Psoas muscle (tissue), 8 donors: ENCODE measurements around the gene TNNT1. TPM values are rescaled to one million over a fixed set of nuclear protein-coding genes. Genes with fewer than 3 reads are reported as not detected.

Source experiments
- ATAC-seq, 4 donors: fragments of 200-7000 bp; cut with Tn5 transposase; one replicate each; pipeline ENCODE4 v1.9.1; 2020; ENCODE audit warnings: moderate library complexity in 3 of 4, mild to moderate bottlenecking in 2 of 4
- DNase-seq, 2 donors: peaks; one replicate each; pipeline ENCODE4 v3.0.0-alpha.2; 2020
- H3K27ac ChIP-seq: fragments of 200-600 bp; one replicate; pipeline ENCODE4 v1.8.0; 2022
- H3K27me3 ChIP-seq, 3 donors: fragments of 200-600 bp in 1 of 3; one replicate each; pipeline versions ENCODE4 v1.6.1 to v1.8.0; 2013 to 2022; ENCODE audit warnings: low read length in 2 of 3, mild to moderate bottlenecking in 2 of 3, moderate library complexity in 1 of 3; ENCODE audit not compliant: insufficient read depth in 3 of 3
- H3K36me3 ChIP-seq, 2 donors: fragments of 200-600 bp in 1 of 2; one replicate each; pipeline versions ENCODE4 v1.6.1 to v1.8.0; 2013 to 2022; ENCODE audit warnings: low read depth in 1 of 2, mild to moderate bottlenecking in 1 of 2, moderate library complexity in 1 of 2; ENCODE audit not compliant: insufficient read depth in 1 of 2
- H3K4me1 ChIP-seq: fragments of 200-600 bp; one replicate; pipeline ENCODE4 v1.8.0; 2022
- H3K4me3 ChIP-seq: fragments of 200-600 bp; one replicate; pipeline ENCODE4 v1.8.0; 2022; ENCODE audit warnings: mild to moderate bottlenecking
- H3K9me3 ChIP-seq: fragments of 200-600 bp; one replicate; pipeline ENCODE4 v1.8.0; 2022
- CTCF ChIP-seq: fragments of 200-600 bp; IDR thresholded peaks from one replicate; pipeline ENCODE4 v1.8.0; 2022; ENCODE audit warnings: antibody characterized with exemption
- WGBS, 3 donors: extraction: QIAGEN DNeasy Blood & Tissue Kit; methylation state at CpG; one replicate each; pipeline versions ENCODE4 v1.1.6 to v1.1.7; 2013; 5-methylcytosine and 5-hydroxymethylcytosine counted together
- intact Hi-C, 2 donors: fragments of 100-400 bp; cut with DNase I; formaldehyde crosslinking; loops; one replicate each; pipeline versions ENCODE4 v1.11.0 to v1.14.2; 2022
- polyA plus RNA-seq, 3 donors: library from polyadenylated mRNA; stranded (reverse); fragments of 200-250 nt; gene quantifications; one replicate each; pipeline ENCODE4 v1.2.3, GENCODE V29; 2013
- total RNA-seq, 4 donors: library from RNA; stranded (reverse); fragmentation: NEBNext Ultra II Directional in 2 of 4; extraction: Animal tissue kit (Norgen Biotek cat#: 25700) in 2 of 4; gene quantifications; one replicate each; pipeline versions ENCODE4 v1.2.1 to v1.2.4, GENCODE V29; 2021 to 2023
- donor health status: healthy with polysubstance abuse.
- donor health status: DM: no; HTN: no; CAD: no; lungs with moderate emphysema.
- donor health status: Bipolar disorder and iron deficiency.
- donor health status: healthy.
- donor health status: DM: yes; HTN: yes; CAD: no.
- donor health status: DM: no; HTN: no; CAD: no.
- donor health status: DM: no; HTN: no; CAD: no.
- donor health status: DM: yes; HTN: yes; CAD: no.

TNNT1 gene
- total and polyA plus RNA-seq, 7 donors = 4,522 to 12,694 (median 9,346) TPM

GRCh38 chr19:55085923-55086715 is 62.9 kb downstream of the TNNT1 start:
- DNase-seq (no peak), ATAC-seq (peak in 1 of 4 donors; percentile 2)
- intact Hi-C loops = loop anchor here in 1 of 2 donors (2.0 kb wide), 1 partner anchor 75 kb away; no protein-coding TSS in a partner anchor
- 15 to 21% (median 16%) methylated on average over 31 to 35 of the region's 35 CpGs for WGBS, 3 donors
- Histone ChIP-seq H3K9me3 (no peaks in the 10 kb centered on the region), H3K27me3 (peaks cover 0 to 74% (median 34%) of the 10 kb centered on the region in 3 donors), H3K4me1 (peaks cover 30% of the 10 kb centered on the region), H3K4me3 (peak overlapping the region; percentile 68), H3K27ac (no peak overlapping the region), H3K36me3 (peaks cover 3 to 13% of the 10 kb centered on the region in 2 donors)
- TF ChIP-seq CTCF = no peak

GRCh38 chr19:55084416-55084815 is 64.6 kb downstream of the TNNT1 start:
- H3K36me3 ChIP-seq = no peaks in the 10 kb centered on the region
- intact Hi-C loops = no loop called here
- no peak overlapping the region for H3K4me3 ChIP-seq
- WGBS, 3 donors = 68 to 70% (median 70%) methylated on average over 9 to 10 of the region's 10 CpGs
- DNase-seq (no peak), ATAC-seq (no peak)
- peaks cover 0 to 91% (median 41%) of the 10 kb centered on the region in 3 donors for H3K27me3 ChIP-seq
- no peaks in the 10 kb centered on the region for H3K9me3 ChIP-seq
- no peak overlapping the region for H3K27ac ChIP-seq
- TF ChIP-seq CTCF = no peak
- H3K4me1 ChIP-seq = peaks cover 37% of the 10 kb centered on the region

GRCh38 chr19:55083004-55083850 is 65.8 kb downstream of the TNNT1 start:
- no peak overlapping the region for H3K27ac ChIP-seq
- DNase-seq (no peak), ATAC-seq (no peak)
- intact Hi-C loops = no loop called here
- H3K4me3 ChIP-seq = no peak overlapping the region
- TF ChIP-seq CTCF = no peak
- H3K9me3 ChIP-seq = no peaks in the 10 kb centered on the region
- peaks cover 0 to 95% (median 42%) of the 10 kb centered on the region in 3 donors for H3K27me3 ChIP-seq
- 28 to 34% (median 28%) methylated on average over 35 to 42 of the region's 42 CpGs for WGBS, 3 donors
- no peaks in the 10 kb centered on the region for H3K36me3 ChIP-seq
- peaks cover 34% of the 10 kb centered on the region for H3K4me1 ChIP-seq

Other genes starting within 250 kb of the TNNT1 start
- gene NCR1, start 243.1 kb downstream of the TNNT1 start, total RNA-seq = under 1 TPM in 2 of 4 donors, not detected in 2; 0.27 to 0.32 TPM
- not detected for gene NCR1, start 243.1 kb downstream of the TNNT1 start, polyA plus RNA-seq
- gene NLRP7, start 201.7 kb downstream of the TNNT1 start, total RNA-seq = not detected
- gene NLRP7, start 201.7 kb downstream of the TNNT1 start, polyA plus RNA-seq = not detected
- under 1 TPM in 2 of 4 donors, not detected in 2; 0.13 to 0.30 TPM for gene NLRP2, start 182.8 kb downstream of the TNNT1 start, total RNA-seq
- under 1 TPM; 0.03 to 0.15 (median 0.06) TPM for gene NLRP2, start 182.8 kb downstream of the TNNT1 start, polyA plus RNA-seq
- gene GP6, start 110.9 kb downstream of the TNNT1 start, total RNA-seq = under 1 TPM in 2 of 4 donors, not detected in 2; 0.18 to 0.28 TPM
- gene GP6, start 110.9 kb downstream of the TNNT1 start, polyA plus RNA-seq = under 1 TPM; 0.09 to 0.38 (median 0.10) TPM
- gene RDH13, start 86.1 kb downstream of the TNNT1 start, total RNA-seq = 10 to 100 TPM in 3 of 4 donors, 1 to 10 TPM in 1; 4.5 to 18.0 (median 12.9) TPM
- gene RDH13, start 86.1 kb downstream of the TNNT1 start, polyA plus RNA-seq = 10 to 100 TPM; 11.5 to 15.1 (median 13.1) TPM
- gene EPS8L1, start 73.3 kb downstream of the TNNT1 start, total RNA-seq = 1 to 10 TPM in 2 of 4 donors, under 1 TPM in 2; 0.53 to 2.5 (median 0.93) TPM
- 1 to 10 TPM in 2 of 3 donors, under 1 TPM in 1; 0.97 to 1.9 (median 1.4) TPM for gene EPS8L1, start 73.3 kb downstream of the TNNT1 start, polyA plus RNA-seq
- 10 to 100 TPM; 20.5 to 35.3 (median 24.8) TPM for gene PPP1R12C, start 31.6 kb downstream of the TNNT1 start, total RNA-seq
- gene PPP1R12C, start 31.6 kb downstream of the TNNT1 start, polyA plus RNA-seq = 10 to 100 TPM; 28.5 to 59.1 (median 44.4) TPM
- 10 to 100 TPM in 1 of 4 donors, 1 to 10 TPM in 3; 5.0 to 16.2 (median 7.4) TPM for gene TNNI3, start 8.5 kb upstream of the TNNT1 start, total RNA-seq
- 10 to 100 TPM; 13.4 to 17.4 (median 15.2) TPM for gene TNNI3, start 8.5 kb upstream of the TNNT1 start, polyA plus RNA-seq
- gene DNAAF3, start 17.4 kb upstream of the TNNT1 start, total RNA-seq = not detected
- under 1 TPM; 0.06 to 0.47 (median 0.34) TPM for gene DNAAF3, start 17.4 kb upstream of the TNNT1 start, polyA plus RNA-seq
- not detected for gene SYT5, start 31.1 kb upstream of the TNNT1 start, total RNA-seq
- under 1 TPM in 2 of 3 donors, not detected in 1; 0.03 to 0.13 TPM for gene SYT5, start 31.1 kb upstream of the TNNT1 start, polyA plus RNA-seq
- gene PTPRH, start 60.3 kb upstream of the TNNT1 start, total RNA-seq = under 1 TPM in 3 of 4 donors, not detected in 1; 0.15 to 0.18 (median 0.17) TPM
- gene PTPRH, start 60.3 kb upstream of the TNNT1 start, polyA plus RNA-seq = under 1 TPM; 0.04 to 0.12 (median 0.05) TPM
- gene TMEM86B, start 79.6 kb upstream of the TNNT1 start, total RNA-seq = 1 to 10 TPM; 2.0 to 2.4 (median 2.3) TPM
- 1 to 10 TPM in 2 of 3 donors, under 1 TPM in 1; 0.68 to 2.1 (median 1.2) TPM for gene TMEM86B, start 79.6 kb upstream of the TNNT1 start, polyA plus RNA-seq
- 10 to 100 TPM; 38.1 to 51.8 (median 43.9) TPM for gene PPP6R1, start 109.8 kb upstream of the TNNT1 start, total RNA-seq
- gene PPP6R1, start 109.8 kb upstream of the TNNT1 start, polyA plus RNA-seq = 10 to 100 TPM; 27.9 to 72.3 (median 50.0) TPM
- 10 to 100 TPM; 23.0 to 34.0 (median 28.6) TPM for gene HSPBP1, start 130.9 kb upstream of the TNNT1 start, total RNA-seq
- 10 to 100 TPM; 41.8 to 98.2 (median 65.6) TPM for gene HSPBP1, start 130.9 kb upstream of the TNNT1 start, polyA plus RNA-seq
- 1 to 10 TPM in 2 of 4 donors, under 1 TPM in 2; 0.77 to 1.1 (median 0.92) TPM for gene BRSK1, start 134.8 kb upstream of the TNNT1 start, total RNA-seq
- gene BRSK1, start 134.8 kb upstream of the TNNT1 start, polyA plus RNA-seq = under 1 TPM; 0.14 to 0.64 (median 0.53) TPM
- gene TMEM150B, start 176.1 kb upstream of the TNNT1 start, total RNA-seq = 1 to 10 TPM in 1 of 4 donors, under 1 TPM in 3; 0.38 to 1.1 (median 0.57) TPM
- under 1 TPM; 0.08 to 0.30 (median 0.23) TPM for gene TMEM150B, start 176.1 kb upstream of the TNNT1 start, polyA plus RNA-seq
- gene KMT5C, start 190.7 kb upstream of the TNNT1 start, total RNA-seq = 1 to 10 TPM; 3.9 to 5.7 (median 4.6) TPM
- gene KMT5C, start 190.7 kb upstream of the TNNT1 start, polyA plus RNA-seq = 1 to 10 TPM; 1.8 to 2.6 (median 2.4) TPM
- gene COX6B2, start 205.5 kb upstream of the TNNT1 start, total RNA-seq = not detected
- gene COX6B2, start 205.5 kb upstream of the TNNT1 start, polyA plus RNA-seq = under 1 TPM in 1 of 3 donors, not detected in 2; 0.04 TPM
- not detected for gene GARIN5B, start 214.1 kb upstream of the TNNT1 start, total RNA-seq
- not detected for gene GARIN5B, start 214.1 kb upstream of the TNNT1 start, polyA plus RNA-seq
- gene IL11, start 221.3 kb upstream of the TNNT1 start, total RNA-seq = not detected
- under 1 TPM in 1 of 3 donors, not detected in 2; 0.06 TPM for gene IL11, start 221.3 kb upstream of the TNNT1 start, polyA plus RNA-seq
- not detected for gene TMEM190, start 227.6 kb upstream of the TNNT1 start, total RNA-seq
- not detected for gene TMEM190, start 227.6 kb upstream of the TNNT1 start, polyA plus RNA-seq
- 1 to 10 TPM in 2 of 4 donors, under 1 TPM in 2; 0.28 to 2.9 (median 0.91) TPM for gene TMEM238, start 235.1 kb upstream of the TNNT1 start, total RNA-seq
- under 1 TPM in 2 of 3 donors, not detected in 1; 0.10 to 0.17 TPM for gene TMEM238, start 235.1 kb upstream of the TNNT1 start, polyA plus RNA-seq
- 100 to 1,000 TPM; 548 to 810 (median 665) TPM for gene RPL28, start 236.7 kb upstream of the TNNT1 start, total RNA-seq
- 1,000 to 10,000 TPM in 1 of 3 donors, 100 to 1,000 TPM in 2; 547 to 1,362 (median 786) TPM for gene RPL28, start 236.7 kb upstream of the TNNT1 start, polyA plus RNA-seq